Measurements from ENCODE around the gene GEMIN5.

Gene GEMIN5

DNA sequence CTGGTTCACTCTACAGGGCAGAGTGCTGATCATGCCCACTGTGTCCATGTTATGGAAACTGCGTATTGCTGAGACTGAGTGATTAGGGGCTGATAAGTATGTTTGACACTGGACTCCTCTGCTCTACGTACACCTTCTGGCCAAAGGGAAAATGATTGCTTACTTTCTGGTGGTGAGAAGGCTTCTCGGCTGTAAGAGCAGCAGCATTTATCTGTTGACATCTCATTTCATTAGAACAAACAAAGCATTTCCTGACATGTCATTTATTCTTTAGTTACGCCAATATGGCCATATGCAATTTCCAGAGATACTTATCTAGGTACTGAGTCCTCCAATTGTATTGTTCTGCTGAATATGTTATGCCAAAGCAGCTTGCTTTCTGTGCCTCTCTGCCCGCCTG is 93.2 kb downstream of the GEMIN5 start:
- DNase-seq: no peak

DNA sequence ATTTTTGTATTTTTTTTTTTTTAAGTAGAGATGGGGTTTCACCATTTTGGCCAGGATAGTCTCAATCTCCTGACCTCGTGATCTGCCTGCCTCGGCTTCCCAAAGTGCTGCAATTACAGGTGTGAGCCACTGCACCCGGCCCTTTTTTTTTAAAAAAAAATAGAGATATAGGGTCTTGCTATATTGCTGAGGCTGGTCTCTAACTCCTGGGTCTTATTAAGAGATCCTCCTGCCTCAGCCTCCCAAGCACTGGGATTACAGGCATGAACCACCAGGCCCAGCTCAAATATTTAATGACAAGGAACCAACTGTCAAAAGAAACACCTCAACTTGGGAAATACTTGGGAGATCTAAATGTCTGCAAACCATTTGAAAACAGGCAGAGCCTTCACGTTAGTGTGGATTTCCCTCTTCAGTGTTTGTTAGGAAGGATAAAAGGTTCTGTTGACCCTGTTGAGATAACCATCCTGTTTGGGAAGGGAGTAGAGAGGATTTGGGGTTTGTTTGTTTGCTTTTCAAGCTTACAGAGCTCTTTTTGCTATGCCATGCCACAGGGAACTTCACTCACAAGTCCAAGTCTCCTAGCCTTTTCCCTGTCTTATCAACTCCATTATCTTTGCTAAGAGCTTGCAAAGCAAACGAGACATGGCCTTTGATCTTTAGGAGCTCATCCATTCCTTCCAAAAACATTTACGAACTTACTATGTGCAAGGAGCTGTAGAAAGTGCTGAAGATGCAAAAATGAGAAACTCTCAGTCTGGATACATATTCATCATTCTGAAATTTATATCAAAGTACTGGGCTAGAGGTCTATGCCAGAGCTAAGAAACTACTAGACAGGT is 95.1 kb downstream of the GEMIN5 start:
- DNase-seq: no peak

DNA sequence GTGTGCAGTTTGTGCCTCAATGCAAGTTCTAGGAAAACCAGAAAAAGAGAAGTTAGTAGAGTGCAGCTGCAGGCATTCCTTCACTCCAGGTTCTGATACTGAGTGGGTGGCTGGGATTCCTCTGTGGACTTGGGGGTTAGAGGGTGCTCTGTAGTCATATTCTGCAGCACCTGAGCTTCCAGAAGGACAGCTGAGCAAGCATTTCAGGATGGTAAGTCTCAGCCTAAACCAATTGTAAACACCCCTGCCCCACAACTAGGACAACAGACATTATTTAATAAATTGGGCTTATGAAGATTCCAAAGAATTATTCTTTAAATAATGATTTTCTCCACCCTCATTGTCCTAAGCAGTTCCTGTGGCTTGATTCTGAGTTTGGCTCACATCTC is 96.7 kb downstream of the GEMIN5 start:
- no peak for DNase-seq

DNA sequence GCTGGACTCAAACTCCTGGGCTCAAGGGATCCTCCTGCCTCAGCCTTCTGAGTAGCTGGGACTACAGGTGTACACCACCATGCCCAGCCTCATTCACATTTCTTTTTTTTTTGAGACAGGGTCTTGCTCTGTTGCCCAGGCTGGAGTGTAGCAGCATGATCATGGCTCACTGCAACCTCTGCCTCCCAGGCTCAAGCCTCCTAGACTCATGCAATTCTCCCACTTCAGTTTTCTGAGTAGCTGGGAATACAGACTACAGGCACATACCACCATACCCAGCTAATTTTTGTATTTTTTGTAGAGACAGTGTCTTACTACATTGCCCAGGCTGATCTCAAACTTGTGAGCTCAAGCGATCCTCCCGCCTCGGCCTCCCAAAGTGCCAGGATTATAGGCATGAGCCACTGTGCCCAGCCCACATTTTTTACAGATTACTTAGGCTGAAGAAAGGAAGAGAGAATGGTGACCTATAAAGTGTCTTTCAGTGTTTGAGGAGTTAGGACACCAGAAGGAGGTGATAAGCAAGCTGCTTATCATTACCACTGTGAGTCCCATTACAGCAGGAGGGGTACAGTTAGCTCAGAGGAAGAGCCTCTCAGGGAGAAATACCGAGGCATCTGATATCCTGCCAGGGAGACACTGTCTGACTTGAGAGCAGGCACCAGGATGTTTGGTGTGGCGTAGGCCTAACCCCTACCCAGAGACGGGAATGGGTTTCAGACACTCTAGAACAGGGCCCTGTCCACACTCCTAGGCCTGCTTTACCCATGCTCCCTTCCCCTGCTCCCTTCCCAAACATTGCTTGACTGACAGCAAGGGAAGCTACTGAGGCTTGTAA is 97.4 kb downstream of the GEMIN5 start:
- no peak for DNase-seq
